HEK293 (cell line): ENCODE data around the gene OR2W1.
A peak's percentile ranks its signal among the peaks of the same experiment; 100 is the strongest.

Experiments used
- GFI1B ChIP-seq: fragments of 450-650 bp; formaldehyde crosslinking; IDR thresholded peaks from 2 replicates; pipeline ENCODE4 v1.5.1; 2016; ENCODE audit warnings: missing biosample characterization, missing genetic modification characterization
- GLI2 ChIP-seq: fragments of 450-650 bp; formaldehyde crosslinking; IDR thresholded peaks from 2 replicates; pipeline ENCODE4; 2017; ENCODE audit warnings: missing biosample characterization, missing genetic modification characterization, low read depth, borderline replicate concordance
- GLIS1 ChIP-seq: fragments of 450-650 bp; formaldehyde crosslinking; IDR thresholded peaks from 2 replicates; pipeline ENCODE4 v1.5.1; 2016; ENCODE audit warnings: missing biosample characterization, missing genetic modification characterization
- KLF1 ChIP-seq: fragments of 450-650 bp; formaldehyde crosslinking; IDR thresholded peaks from 2 replicates; pipeline ENCODE4 v1.5.1; 2016; ENCODE audit warnings: missing biosample characterization, missing genetic modification characterization
- ZBTB7A ChIP-seq: fragments of 450-650 bp; formaldehyde crosslinking; IDR thresholded peaks from 2 replicates; pipeline ENCODE4 v1.5.1; 2016; ENCODE audit warnings: low read depth, missing biosample characterization, missing genetic modification characterization
- ZEB2 ChIP-seq: fragments of 450-650 bp; formaldehyde crosslinking; IDR thresholded peaks from 2 replicates; pipeline ENCODE4 v1.5.1; 2016; ENCODE audit warnings: missing biosample characterization, missing genetic modification characterization
- ZFP69B ChIP-seq: fragments of 450-650 bp; formaldehyde crosslinking; IDR thresholded peaks from 2 replicates; pipeline ENCODE4 v1.5.1; 2016; ENCODE audit warnings: missing biosample characterization, missing genetic modification characterization
- ZNF140 ChIP-seq: fragments of 450-650 bp; formaldehyde crosslinking; IDR thresholded peaks from 2 replicates; pipeline ENCODE4 v1.5.1; 2016; ENCODE audit warnings: missing biosample characterization, missing genetic modification characterization
- ZNF16 ChIP-seq: fragments of 450-650 bp; formaldehyde crosslinking; IDR thresholded peaks from 2 replicates; pipeline ENCODE4 v1.5.1; 2016; ENCODE audit warnings: low read depth, missing biosample characterization, missing genetic modification characterization
- ZNF239 ChIP-seq: fragments of 450-650 bp; formaldehyde crosslinking; IDR thresholded peaks from 2 replicates; pipeline ENCODE4 v1.5.1; 2016; ENCODE audit warnings: missing biosample characterization, missing genetic modification characterization
- ZNF366 ChIP-seq: fragments of 450-650 bp; formaldehyde crosslinking; conservative IDR thresholded peaks from 2 replicates; pipeline ENCODE4 v1.5.1; 2016; ENCODE audit warnings: missing biosample characterization, missing genetic modification characterization
- ZNF473 ChIP-seq: fragments of 450-650 bp; formaldehyde crosslinking; IDR thresholded peaks from 2 replicates; pipeline ENCODE4 v1.5.1; 2017; ENCODE audit warnings: missing biosample characterization, missing genetic modification characterization
- ZNF514 ChIP-seq: fragments of 450-650 bp; formaldehyde crosslinking; IDR thresholded peaks from 2 replicates; pipeline ENCODE4 v1.5.1; 2016; ENCODE audit warnings: missing biosample characterization, missing genetic modification characterization
- ZNF530 ChIP-seq: fragments of 450-650 bp; formaldehyde crosslinking; IDR thresholded peaks from 2 replicates; pipeline ENCODE4 v1.5.1; 2016; ENCODE audit warnings: low read depth, missing biosample characterization, missing genetic modification characterization
- ZNF560 ChIP-seq: fragments of 450-650 bp; formaldehyde crosslinking; IDR thresholded peaks from 2 replicates; pipeline ENCODE4 v1.5.1; 2017; ENCODE audit warnings: missing biosample characterization, missing genetic modification characterization, borderline replicate concordance
- ZNF621 ChIP-seq: fragments of 450-650 bp; formaldehyde crosslinking; IDR thresholded peaks from 2 replicates; pipeline ENCODE4 v1.5.1; 2017; ENCODE audit warnings: missing biosample characterization, missing genetic modification characterization
- ZNF76 ChIP-seq: fragments of 450-650 bp; formaldehyde crosslinking; IDR thresholded peaks from 2 replicates; pipeline ENCODE4; 2016; ENCODE audit warnings: low read depth, missing biosample characterization, missing genetic modification characterization, borderline replicate concordance
- ZNF777 ChIP-seq: fragments of 450-650 bp; formaldehyde crosslinking; IDR thresholded peaks from 2 replicates; pipeline ENCODE4 v1.5.1; 2017; ENCODE audit warnings: missing biosample characterization, missing genetic modification characterization, borderline replicate concordance
- ZNF837 ChIP-seq: fragments of 450-650 bp; formaldehyde crosslinking; IDR thresholded peaks from 2 replicates; pipeline ENCODE4 v1.5.1; 2016; ENCODE audit warnings: missing biosample characterization, missing genetic modification characterization
- TF ChIP-seq, protein P1 (sequence below): fragments of 450-650 bp; formaldehyde crosslinking; IDR thresholded peaks from 2 replicates; pipeline ENCODE4 v1.5.1; 2016; ENCODE audit warnings: missing biosample characterization, missing genetic modification characterization
- TF ChIP-seq, protein P2 (sequence below): fragments of 450-650 bp; formaldehyde crosslinking; IDR thresholded peaks from 2 replicates; pipeline ENCODE4 v1.5.1; 2016; ENCODE audit warnings: missing biosample characterization, missing genetic modification characterization, low read depth
- TF ChIP-seq, protein P3 (sequence below): fragments of 450-650 bp; formaldehyde crosslinking; IDR thresholded peaks from 2 replicates; pipeline ENCODE4 v1.5.1; 2016; ENCODE audit warnings: missing biosample characterization, missing genetic modification characterization
- TF ChIP-seq, protein P4 (sequence below): fragments of 450-650 bp; formaldehyde crosslinking; IDR thresholded peaks from 2 replicates; pipeline ENCODE4 v1.5.1; 2016; ENCODE audit warnings: missing biosample characterization, missing genetic modification characterization

OR2W1 gene

DNA sequence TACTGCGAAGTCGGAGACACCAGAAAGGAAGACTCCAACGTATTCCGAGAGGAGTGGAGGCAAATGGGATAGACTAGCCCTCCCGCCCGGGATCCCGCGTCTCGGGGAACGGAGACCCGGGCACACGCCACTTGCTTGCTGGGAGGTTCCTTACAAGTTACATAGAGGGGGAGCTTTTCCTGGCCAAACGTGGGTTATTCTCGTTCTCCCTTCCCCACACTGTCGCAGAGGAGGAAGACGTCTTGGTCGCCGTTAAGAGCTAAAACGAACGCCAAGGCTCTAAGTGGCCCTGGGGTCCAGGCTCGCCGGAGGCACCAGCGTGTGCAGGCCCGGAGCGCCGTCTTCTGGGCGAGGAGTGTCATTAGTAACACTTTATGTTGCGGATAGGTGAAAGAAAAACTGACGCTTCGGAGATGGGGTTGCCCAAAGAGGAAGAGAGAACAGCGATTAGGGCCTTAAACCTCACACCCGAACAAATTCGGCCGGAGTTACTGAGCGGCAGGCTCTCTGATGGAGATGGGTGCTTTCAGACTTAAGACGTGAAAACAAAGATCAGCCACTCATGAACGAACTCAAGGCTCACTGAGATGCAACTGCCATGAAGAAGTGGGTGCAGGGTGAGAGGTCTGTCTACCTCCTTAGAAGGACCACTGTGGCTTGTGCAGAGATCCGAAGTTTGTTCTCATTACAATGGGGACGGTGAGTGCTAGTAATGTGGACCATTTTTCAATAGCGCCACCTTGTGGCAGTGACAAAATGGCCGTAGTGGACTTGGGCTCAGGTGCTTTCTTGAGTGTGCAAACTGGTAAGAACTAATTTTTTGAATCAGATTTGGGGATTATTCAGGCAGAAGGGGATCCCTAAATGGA lies 28.2 kb downstream of the OR2W1 start (continued):
- no peak for TF ChIP-seq ZNF140 (tag by site-specific recombination)
- TF ChIP-seq ZNF239, result no peak
- TF ChIP-seq, protein P1, sequence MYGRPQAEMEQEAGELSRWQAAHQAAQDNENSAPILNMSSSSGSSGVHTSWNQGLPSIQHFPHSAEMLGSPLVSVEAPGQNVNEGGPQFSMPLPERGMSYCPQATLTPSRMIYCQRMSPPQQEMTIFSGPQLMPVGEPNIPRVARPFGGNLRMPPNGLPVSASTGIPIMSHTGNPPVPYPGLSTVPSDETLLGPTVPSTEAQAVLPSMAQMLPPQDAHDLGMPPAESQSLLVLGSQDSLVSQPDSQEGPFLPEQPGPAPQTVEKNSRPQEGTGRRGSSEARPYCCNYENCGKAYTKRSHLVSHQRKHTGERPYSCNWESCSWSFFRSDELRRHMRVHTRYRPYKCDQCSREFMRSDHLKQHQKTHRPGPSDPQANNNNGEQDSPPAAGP, result peak; percentile 50; the same call in 1 of the 2 replicates
- TF ChIP-seq ZEB2, result peak; percentile 73
- no peak for TF ChIP-seq GLI2 (tag by site-specific recombination)
- no peak for TF ChIP-seq GFI1B (tag by site-specific recombination)
- no peak for TF ChIP-seq KLF1 (tag by site-specific recombination)
- TF ChIP-seq GLIS1, result 0 out of 2 replicates have a peak, but pooled peaks have one; percentile 5
- no peak for TF ChIP-seq ZNF837 (tag by site-specific recombination)
- TF ChIP-seq ZNF514 (tag by site-specific recombination), result no peak
- TF ChIP-seq, protein P2, sequence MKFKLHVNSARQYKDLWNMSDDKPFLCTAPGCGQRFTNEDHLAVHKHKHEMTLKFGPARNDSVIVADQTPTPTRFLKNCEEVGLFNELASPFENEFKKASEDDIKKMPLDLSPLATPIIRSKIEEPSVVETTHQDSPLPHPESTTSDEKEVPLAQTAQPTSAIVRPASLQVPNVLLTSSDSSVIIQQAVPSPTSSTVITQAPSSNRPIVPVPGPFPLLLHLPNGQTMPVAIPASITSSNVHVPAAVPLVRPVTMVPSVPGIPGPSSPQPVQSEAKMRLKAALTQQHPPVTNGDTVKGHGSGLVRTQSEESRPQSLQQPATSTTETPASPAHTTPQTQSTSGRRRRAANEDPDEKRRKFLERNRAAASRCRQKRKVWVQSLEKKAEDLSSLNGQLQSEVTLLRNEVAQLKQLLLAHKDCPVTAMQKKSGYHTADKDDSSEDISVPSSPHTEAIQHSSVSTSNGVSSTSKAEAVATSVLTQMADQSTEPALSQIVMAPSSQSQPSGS (tag by site-specific recombination), result no peak
- no peak for TF ChIP-seq ZNF621 (tag by site-specific recombination)
- no peak for TF ChIP-seq ZBTB7A (tag by site-specific recombination)
- no peak for TF ChIP-seq ZNF473 (tag by site-specific recombination)
- TF ChIP-seq ZNF16 (tag by site-specific recombination), result no peak
- TF ChIP-seq, protein P3, sequence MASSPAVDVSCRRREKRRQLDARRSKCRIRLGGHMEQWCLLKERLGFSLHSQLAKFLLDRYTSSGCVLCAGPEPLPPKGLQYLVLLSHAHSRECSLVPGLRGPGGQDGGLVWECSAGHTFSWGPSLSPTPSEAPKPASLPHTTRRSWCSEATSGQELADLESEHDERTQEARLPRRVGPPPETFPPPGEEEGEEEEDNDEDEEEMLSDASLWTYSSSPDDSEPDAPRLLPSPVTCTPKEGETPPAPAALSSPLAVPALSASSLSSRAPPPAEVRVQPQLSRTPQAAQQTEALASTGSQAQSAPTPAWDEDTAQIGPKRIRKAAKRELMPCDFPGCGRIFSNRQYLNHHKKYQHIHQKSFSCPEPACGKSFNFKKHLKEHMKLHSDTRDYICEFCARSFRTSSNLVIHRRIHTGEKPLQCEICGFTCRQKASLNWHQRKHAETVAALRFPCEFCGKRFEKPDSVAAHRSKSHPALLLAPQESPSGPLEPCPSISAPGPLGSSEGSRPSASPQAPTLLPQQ, result peak; percentile 77
- TF ChIP-seq ZNF76 (tag by site-specific recombination), result peak; percentile 12; the same call in 1 of the 2 replicates
- peak; percentile 12; the same call in 1 of the 2 replicates for TF ChIP-seq ZFP69B
- TF ChIP-seq ZNF560 (tag by site-specific recombination), result no peak
- peak; percentile 65 for TF ChIP-seq ZNF366
- no peak for TF ChIP-seq ZNF530 (tag by site-specific recombination)
- TF ChIP-seq ZNF777 (tag by site-specific recombination), result no peak
- TF ChIP-seq, protein P4, sequence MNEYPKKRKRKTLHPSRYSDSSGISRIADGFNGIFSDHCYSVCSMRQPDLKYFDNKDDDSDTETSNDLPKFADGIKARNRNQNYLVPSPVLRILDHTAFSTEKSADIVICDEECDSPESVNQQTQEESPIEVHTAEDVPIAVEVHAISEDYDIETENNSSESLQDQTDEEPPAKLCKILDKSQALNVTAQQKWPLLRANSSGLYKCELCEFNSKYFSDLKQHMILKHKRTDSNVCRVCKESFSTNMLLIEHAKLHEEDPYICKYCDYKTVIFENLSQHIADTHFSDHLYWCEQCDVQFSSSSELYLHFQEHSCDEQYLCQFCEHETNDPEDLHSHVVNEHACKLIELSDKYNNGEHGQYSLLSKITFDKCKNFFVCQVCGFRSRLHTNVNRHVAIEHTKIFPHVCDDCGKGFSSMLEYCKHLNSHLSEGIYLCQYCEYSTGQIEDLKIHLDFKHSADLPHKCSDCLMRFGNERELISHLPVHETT (tag by site-specific recombination), result no peak
